ENCODE data around the gene MSS51. TPM values are rescaled to one million over a fixed set of nuclear protein-coding genes. Genes with fewer than 3 reads are reported as not detected.

Gene MSS51
- total RNA-seq, 2 donors from 2014 or later, result 0.47 to 2.0 TPM

- Histone ChIP-seq H3K4me3 (no peak overlapping the region), H3K9me3 (no peaks in the 10 kb centered on the region), H3K36me3 (peaks cover 21% of the 10 kb centered on the region), H3K27ac (no peak overlapping the region), H3K4me1 (peaks cover 0 to 15% of the 10 kb centered on the region in 2 donors), H3K27me3 (no peaks in the 10 kb centered on the region)
- no peak for DNase-seq (ENCODE audit: low spot score)
- TF ChIP-seq, protein P1, sequence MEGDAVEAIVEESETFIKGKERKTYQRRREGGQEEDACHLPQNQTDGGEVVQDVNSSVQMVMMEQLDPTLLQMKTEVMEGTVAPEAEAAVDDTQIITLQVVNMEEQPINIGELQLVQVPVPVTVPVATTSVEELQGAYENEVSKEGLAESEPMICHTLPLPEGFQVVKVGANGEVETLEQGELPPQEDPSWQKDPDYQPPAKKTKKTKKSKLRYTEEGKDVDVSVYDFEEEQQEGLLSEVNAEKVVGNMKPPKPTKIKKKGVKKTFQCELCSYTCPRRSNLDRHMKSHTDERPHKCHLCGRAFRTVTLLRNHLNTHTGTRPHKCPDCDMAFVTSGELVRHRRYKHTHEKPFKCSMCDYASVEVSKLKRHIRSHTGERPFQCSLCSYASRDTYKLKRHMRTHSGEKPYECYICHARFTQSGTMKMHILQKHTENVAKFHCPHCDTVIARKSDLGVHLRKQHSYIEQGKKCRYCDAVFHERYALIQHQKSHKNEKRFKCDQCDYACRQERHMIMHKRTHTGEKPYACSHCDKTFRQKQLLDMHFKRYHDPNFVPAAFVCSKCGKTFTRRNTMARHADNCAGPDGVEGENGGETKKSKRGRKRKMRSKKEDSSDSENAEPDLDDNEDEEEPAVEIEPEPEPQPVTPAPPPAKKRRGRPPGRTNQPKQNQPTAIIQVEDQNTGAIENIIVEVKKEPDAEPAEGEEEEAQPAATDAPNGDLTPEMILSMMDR (IDR thresholded peaks at IDR 0.05), result no peak
Observed at GRCh38 chr10:73465978-73466726, 32.8 kb upstream of the MSS51 start.

DNA sequence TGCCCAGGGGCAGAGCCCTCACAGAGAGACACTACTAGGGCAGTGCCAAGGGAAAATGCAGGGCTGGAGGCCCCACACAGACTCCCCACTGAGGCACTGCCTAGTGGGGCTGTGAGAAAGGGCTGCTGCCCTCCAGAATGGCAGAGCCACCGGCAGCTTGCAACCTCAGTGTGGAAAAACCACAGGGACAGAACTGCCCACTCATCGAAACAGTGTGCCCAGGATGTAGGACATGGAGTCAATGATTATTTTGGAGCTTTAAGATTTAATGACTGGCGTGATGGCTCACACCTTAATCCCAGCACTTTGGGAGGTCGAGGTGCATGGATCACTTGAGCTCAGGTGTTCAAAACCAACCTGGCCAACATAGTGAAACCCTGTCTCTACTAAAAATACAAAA, 27.5 kb upstream of the MSS51 start:
- DNase-seq (ENCODE audit: low spot score), result no peak
- peaks cover 13% of the 10 kb centered on the region for H3K36me3 ChIP-seq
- H3K27ac ChIP-seq, result no peak overlapping the region
- no peaks in the 10 kb centered on the region for H3K9me3 ChIP-seq
- TF ChIP-seq, protein P1 (IDR thresholded peaks at IDR 0.05), result no peak
- H3K4me1 ChIP-seq, result no peaks in the 10 kb centered on the region
- H3K27me3 ChIP-seq, result no peaks in the 10 kb centered on the region
- H3K4me3 ChIP-seq, result no peak overlapping the region

DNA sequence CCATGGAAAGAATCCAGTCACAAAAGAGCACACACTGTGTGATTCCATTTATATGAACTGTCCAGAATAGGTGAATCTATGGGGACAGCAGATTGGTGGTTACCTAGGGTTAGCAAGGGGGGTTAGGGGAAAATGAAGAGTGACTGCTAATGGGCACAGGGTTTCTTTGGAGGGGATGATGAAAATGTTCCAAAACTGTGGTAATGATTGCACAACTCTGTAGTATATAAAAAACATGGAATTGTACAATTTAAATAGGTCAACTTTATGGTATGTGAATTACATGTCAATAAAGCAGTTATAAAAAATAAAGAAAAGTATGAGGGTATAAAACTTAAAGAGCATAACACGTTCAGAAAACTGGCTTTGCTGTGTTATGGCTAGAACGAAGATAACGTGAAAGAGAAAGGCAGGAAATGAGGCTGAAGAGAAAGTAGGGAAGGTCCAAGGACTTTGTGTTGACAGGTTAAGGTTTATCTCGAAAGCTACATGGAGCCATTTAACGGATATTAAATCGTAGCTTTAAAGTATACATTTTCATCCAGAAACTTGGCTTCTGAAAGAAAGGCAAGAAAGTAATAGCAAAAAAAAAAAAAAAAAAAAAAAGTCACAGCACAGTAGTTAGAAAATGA, 26.4 kb upstream of the MSS51 start:
- Histone ChIP-seq H3K4me1 (no peaks in the 10 kb centered on the region), H3K36me3 (peaks cover 6% of the 10 kb centered on the region), H3K27ac (no peak overlapping the region), H3K4me3 (no peak overlapping the region), H3K27me3 (no peaks in the 10 kb centered on the region), H3K9me3 (no peaks in the 10 kb centered on the region)
- TF ChIP-seq, protein P1 (IDR thresholded peaks at IDR 0.05), result no peak
- no peak for DNase-seq (ENCODE audit: low spot score)

DNA sequence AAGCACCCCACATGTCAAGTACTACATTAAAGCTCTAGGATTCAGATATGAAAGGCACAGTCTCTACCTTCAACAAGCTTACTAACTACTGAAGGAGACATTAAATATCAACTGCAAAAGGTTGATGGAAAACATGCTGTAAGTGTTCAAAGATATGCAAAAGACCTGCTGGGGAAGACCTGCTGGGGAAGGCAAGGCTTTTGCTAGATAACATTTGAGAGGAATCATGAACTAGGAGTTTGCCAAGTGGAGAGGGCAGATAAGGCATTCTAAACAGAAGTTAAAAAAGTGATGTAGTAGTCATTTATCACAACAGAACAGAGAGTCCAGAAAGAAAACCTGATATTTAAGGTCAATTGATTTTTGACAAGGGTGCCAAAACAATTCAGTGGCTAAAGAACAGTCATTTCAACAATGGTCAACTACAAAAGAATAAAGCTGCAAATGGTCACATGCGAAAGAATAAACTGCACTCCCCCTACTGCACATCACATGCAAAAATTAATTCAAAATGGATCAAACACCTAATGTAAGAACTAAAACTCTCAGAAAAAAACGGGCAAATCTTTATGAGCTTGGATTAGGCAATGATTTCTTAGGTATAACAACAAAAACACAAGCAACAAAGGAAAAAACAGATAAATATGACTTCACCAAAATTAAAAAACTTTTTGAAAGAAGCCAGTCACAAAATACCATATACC, 23.0 kb upstream of the MSS51 start:
- Histone ChIP-seq H3K27ac (no peak overlapping the region), H3K4me3 (no peak overlapping the region), H3K27me3 (no peaks in the 10 kb centered on the region), H3K9me3 (no peaks in the 10 kb centered on the region), H3K4me1 (no peaks in the 10 kb centered on the region), H3K36me3 (peaks cover 20% of the 10 kb centered on the region)
- no peak for DNase-seq (ENCODE audit: low spot score)
- TF ChIP-seq, protein P1 (IDR thresholded peaks at IDR 0.05), result no peak

DNA sequence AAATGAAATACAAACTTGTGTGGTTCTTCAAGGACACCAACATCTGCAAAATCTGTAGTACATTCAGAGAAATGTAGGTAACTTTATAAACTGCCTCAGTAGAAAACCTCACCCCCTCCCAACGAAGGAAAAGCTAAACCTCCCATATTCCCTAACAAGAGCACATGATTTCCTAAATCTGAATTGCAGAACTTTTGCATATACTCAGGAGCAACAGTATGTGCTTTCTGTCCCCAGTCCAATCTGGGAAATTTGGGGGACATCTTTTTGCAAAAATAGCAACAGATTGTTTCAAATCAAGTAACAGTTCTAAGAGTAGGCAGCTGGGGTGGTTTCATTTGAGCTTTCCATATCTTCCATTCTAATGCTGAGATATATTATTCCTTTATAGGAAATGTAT, 15.8 kb upstream of the MSS51 start:
- no peak for DNase-seq (ENCODE audit: low spot score)
- no peak overlapping the region for H3K4me3 ChIP-seq
- peaks cover 36% of the 10 kb centered on the region for H3K36me3 ChIP-seq
- TF ChIP-seq, protein P1 (IDR thresholded peaks at IDR 0.05), result no peak
- no peak overlapping the region for H3K27ac ChIP-seq
- H3K27me3 ChIP-seq, result no peaks in the 10 kb centered on the region
- peaks cover 0 to 3% of the 10 kb centered on the region in 2 donors for H3K4me1 ChIP-seq
- no peaks in the 10 kb centered on the region for H3K9me3 ChIP-seq

Data from right atrium auricular region (tissue), 2 donors.